Left ventricle myocardium superior (tissue), 1 donor: Measurements from ENCODE around the gene ATP8A2. TPM values are rescaled to one million over a fixed set of nuclear protein-coding genes. Genes with fewer than 3 reads are reported as not detected.

Experiments
- ATAC-seq: fragments of 200-7000 bp; cut with Tn5 transposase; one replicate; pipeline ENCODE4 v1.9.1; 2020; ENCODE audit warnings: mild to moderate bottlenecking, moderate library complexity
- DNase-seq: peaks from one replicate; pipeline ENCODE4 v3.0.0-alpha.2; 2020
- intact Hi-C: fragments of 100-400 bp; cut with micrococcal nuclease; formaldehyde crosslinking; loops from one replicate; pipeline ENCODE4 v1.11.0; 2022
- total RNA-seq: library from RNA; stranded (reverse); fragmentation: NEBNext Ultra II Directional; extraction: Animal tissue kit (Norgen Biotek cat#: 25700); gene quantifications from one replicate; pipeline ENCODE4 v1.2.1, GENCODE V29; 2021
- donor health status: DM: no; HTN: yes; CAD: no; lungs with severe emphysema.

The ATP8A2 gene
- total RNA-seq, 1 donor from 2014 or later, result 0.15 TPM

GRCh38 chr13:25699056-25699455 is 327.3 kb downstream of the ATP8A2 start:
- ATAC-seq (no peak), DNase-seq (no peak)
- intact Hi-C loops, result no loop called here

- DNase-seq (no peak), ATAC-seq (no peak)
- intact Hi-C loops, result no loop called here
Observed at GRCh38 chr13:25699600-25699999, 327.8 kb downstream of the ATP8A2 start.

GRCh38 chr13:25701304-25701703 is 329.5 kb downstream of the ATP8A2 start:
- DNase-seq, result no peak
- no peak for ATAC-seq
- intact Hi-C loops, result no loop called here

- intact Hi-C loops, result no loop called here
- ATAC-seq, result no peak
- DNase-seq, result no peak
Observed at GRCh38 chr13:25702386-25702785, 330.6 kb downstream of the ATP8A2 start.

GRCh38 chr13:25707726-25708125 is 336.0 kb downstream of the ATP8A2 start:
- no peak for ATAC-seq
- intact Hi-C loops, result no loop called here

GRCh38 chr13:25708268-25708667 is 336.5 kb downstream of the ATP8A2 start:
- ATAC-seq (no peak), DNase-seq (no peak)
- intact Hi-C loops, result no loop called here

More at GRCh38 chr13:25707726-25708125, 336.0 kb downstream of the ATP8A2 start:
- DNase-seq, result no peak

GRCh38 chr13:25709088-25709487 is 337.3 kb downstream of the ATP8A2 start:
- ATAC-seq (no peak), DNase-seq (no peak)
- intact Hi-C loops, result no loop called here

GRCh38 chr13:25715760-25716159 is 344.0 kb downstream of the ATP8A2 start:
- DNase-seq (no peak), ATAC-seq (no peak)
- intact Hi-C loops, result no loop called here

- intact Hi-C loops, result no loop called here
- ATAC-seq, result no peak
- no peak for DNase-seq
Observed at GRCh38 chr13:25717666-25718197, 346.0 kb downstream of the ATP8A2 start.

GRCh38 chr13:25719666-25720065 is 347.9 kb downstream of the ATP8A2 start:
- DNase-seq, result no peak
- ATAC-seq, result no peak
- intact Hi-C loops, result no loop called here

GRCh38 chr13:25722893-25723292 is 351.1 kb downstream of the ATP8A2 start:
- intact Hi-C loops, result no loop called here
- ATAC-seq (no peak), DNase-seq (no peak)

GRCh38 chr13:25725104-25725503 is 353.3 kb downstream of the ATP8A2 start:
- intact Hi-C loops, result no loop called here
- DNase-seq, result no peak
- ATAC-seq, result no peak

- ATAC-seq, result no peak
- intact Hi-C loops, result no loop called here
- DNase-seq, result no peak
Observed at GRCh38 chr13:25727250-25727649, 355.5 kb downstream of the ATP8A2 start.

- intact Hi-C loops, result no loop called here
- ATAC-seq (no peak), DNase-seq (no peak)
Observed at GRCh38 chr13:25727810-25728209, 356.0 kb downstream of the ATP8A2 start.

- intact Hi-C loops, result no loop called here
Observed at GRCh38 chr13:25729201-25729600, 357.4 kb downstream of the ATP8A2 start.

GRCh38 chr13:25731037-25731436 is 359.3 kb downstream of the ATP8A2 start:
- no peak for ATAC-seq
- intact Hi-C loops, result no loop called here
- DNase-seq, result no peak

More at GRCh38 chr13:25729201-25729600, 357.4 kb downstream of the ATP8A2 start:
- ATAC-seq (no peak), DNase-seq (no peak)

GRCh38 chr13:25731536-25731935 is 359.8 kb downstream of the ATP8A2 start:
- ATAC-seq (no peak), DNase-seq (no peak)
- intact Hi-C loops, result no loop called here

GRCh38 chr13:25732111-25732865 is 360.5 kb downstream of the ATP8A2 start:
- intact Hi-C loops, result no loop called here
- ATAC-seq, result peak; percentile 21

GRCh38 chr13:25733001-25733491 is 361.3 kb downstream of the ATP8A2 start:
- no peak for DNase-seq
- intact Hi-C loops, result no loop called here
- no peak for ATAC-seq

More at GRCh38 chr13:25732111-25732865, 360.5 kb downstream of the ATP8A2 start:
- DNase-seq, result no peak

GRCh38 chr13:25733696-25734435 is 362.1 kb downstream of the ATP8A2 start:
- intact Hi-C loops, result no loop called here
- DNase-seq (no peak), ATAC-seq (no peak)
